Measurements from ENCODE around the gene SLC38A1.

The SLC38A1 gene

DNA sequence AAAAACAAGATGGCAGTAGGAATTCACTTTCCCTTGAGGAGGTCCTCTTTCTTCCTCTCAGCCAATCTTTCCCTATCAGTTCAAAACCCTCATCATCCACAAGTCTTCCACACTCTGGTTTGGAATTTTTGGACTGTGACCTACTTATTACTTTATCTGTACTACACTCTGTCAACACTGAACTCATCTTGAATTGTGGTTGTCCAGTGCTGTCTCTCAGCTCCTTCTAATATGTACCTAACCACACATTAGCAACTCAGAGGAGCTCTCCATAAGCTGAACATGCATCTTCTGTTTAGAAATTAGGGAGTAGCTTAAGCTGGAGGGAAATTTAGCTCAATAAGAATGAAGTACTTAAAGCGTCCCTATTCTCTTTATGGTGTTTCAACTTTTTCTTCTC, 34.8 kb downstream of the SLC38A1 start:
- Histone ChIP-seq H3K27me3 (ENCODE audit: insufficient read depth, insufficient read length) (no peaks in the 10 kb centered on the region), H3K4me3 (ENCODE audit: insufficient read length, low read depth) (no peak overlapping the region), H3K9me3 (ENCODE audit: insufficient read depth, low read length) (no peaks in the 10 kb centered on the region), H3K4me1 (ENCODE audit: insufficient read depth, insufficient read length) (no peaks in the 10 kb centered on the region), H3K9ac (ENCODE audit: insufficient read length, low read depth) (no peak overlapping the region), H3K36me3 (ENCODE audit: insufficient read depth, insufficient read length, low read length) (peaks cover 62% of the 10 kb centered on the region)
- DNase-seq (ENCODE audit: low read depth, low spot score) = no peak
- TF ChIP-seq SUZ12 (IDR thresholded peaks at IDR 0.05; ENCODE audit: extremely low read depth, insufficient read depth, insufficient read length) = no peak
- TF ChIP-seq ZNF274 (IDR thresholded peaks at IDR 0.05; ENCODE audit: low read depth, low read length) = no peak
- TF ChIP-seq YY1 (IDR thresholded peaks at IDR 0.05; ENCODE audit: insufficient read depth, insufficient read length) = no peak

DNA sequence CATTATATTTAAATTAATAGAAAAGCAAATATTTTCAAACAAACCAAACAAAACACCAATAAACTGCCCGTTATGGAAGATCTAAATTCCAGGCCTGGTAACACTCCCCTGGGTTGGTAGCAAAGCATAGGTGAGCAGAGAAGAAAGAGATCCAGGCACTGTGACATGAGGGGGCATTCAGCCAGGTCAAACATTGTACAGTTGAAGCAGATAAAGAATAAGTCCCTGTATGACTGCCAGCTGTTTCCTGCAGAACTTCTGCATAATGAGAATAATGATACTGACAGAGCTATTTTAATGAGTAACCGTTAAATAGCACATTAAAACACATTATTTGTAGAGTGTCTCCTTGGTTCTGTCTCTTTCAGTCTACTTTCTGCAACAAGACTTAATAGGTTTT, 35.4 kb downstream of the SLC38A1 start:
- H3K9me3 ChIP-seq (ENCODE audit: insufficient read depth, low read length) = no peaks in the 10 kb centered on the region
- no peak for DNase-seq (ENCODE audit: low read depth, low spot score)

DNA sequence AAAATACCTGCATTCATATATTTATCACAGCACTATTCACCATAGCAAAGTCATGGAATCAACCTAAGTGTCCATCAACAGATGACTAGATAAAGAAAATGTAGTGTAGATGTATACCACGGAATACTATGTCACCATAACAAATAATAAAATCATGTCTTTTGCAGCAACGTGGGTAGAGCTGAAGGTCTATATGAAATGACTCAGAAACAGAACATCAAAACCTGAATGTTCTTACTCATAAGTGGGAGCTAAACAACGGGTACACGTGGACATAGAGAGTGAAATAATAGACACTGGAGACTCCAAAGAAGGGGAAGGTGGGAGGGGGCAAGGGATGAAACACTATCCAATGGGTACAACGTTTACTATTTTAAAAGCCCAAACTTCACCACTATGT, 37.9 kb downstream of the SLC38A1 start:
- H3K9ac ChIP-seq (ENCODE audit: insufficient read length, low read depth) = no peak overlapping the region
- DNase-seq (ENCODE audit: low read depth, low spot score) = no peak
- peaks cover 56% of the 10 kb centered on the region for H3K36me3 ChIP-seq (ENCODE audit: insufficient read depth, insufficient read length, low read length)
- no peaks in the 10 kb centered on the region for H3K9me3 ChIP-seq (ENCODE audit: insufficient read depth, low read length)
- no peaks in the 10 kb centered on the region for H3K27me3 ChIP-seq (ENCODE audit: insufficient read depth, insufficient read length)
- TF ChIP-seq SUZ12 (IDR thresholded peaks at IDR 0.05; ENCODE audit: extremely low read depth, insufficient read depth, insufficient read length) = no peak
- TF ChIP-seq YY1 (IDR thresholded peaks at IDR 0.05; ENCODE audit: insufficient read depth, insufficient read length) = no peak
- TF ChIP-seq ZNF274 (IDR thresholded peaks at IDR 0.05; ENCODE audit: low read depth, low read length) = no peak
- H3K4me3 ChIP-seq (ENCODE audit: insufficient read length, low read depth) = no peak overlapping the region
- H3K4me1 ChIP-seq (ENCODE audit: insufficient read depth, insufficient read length) = no peaks in the 10 kb centered on the region

More for the DNA sequence above, 35.4 kb downstream of the SLC38A1 start:
- Histone ChIP-seq H3K4me3 (ENCODE audit: insufficient read length, low read depth) (no peak overlapping the region), H3K4me1 (ENCODE audit: insufficient read depth, insufficient read length) (no peaks in the 10 kb centered on the region), H3K9ac (ENCODE audit: insufficient read length, low read depth) (no peak overlapping the region), H3K27me3 (ENCODE audit: insufficient read depth, insufficient read length) (no peaks in the 10 kb centered on the region), H3K36me3 (ENCODE audit: insufficient read depth, insufficient read length, low read length) (peaks cover 61% of the 10 kb centered on the region)
- TF ChIP-seq SUZ12 (IDR thresholded peaks at IDR 0.05; ENCODE audit: extremely low read depth, insufficient read depth, insufficient read length) (no peak), YY1 (IDR thresholded peaks at IDR 0.05; ENCODE audit: insufficient read depth, insufficient read length) (no peak), ZNF274 (IDR thresholded peaks at IDR 0.05; ENCODE audit: low read depth, low read length) (no peak)

DNA sequence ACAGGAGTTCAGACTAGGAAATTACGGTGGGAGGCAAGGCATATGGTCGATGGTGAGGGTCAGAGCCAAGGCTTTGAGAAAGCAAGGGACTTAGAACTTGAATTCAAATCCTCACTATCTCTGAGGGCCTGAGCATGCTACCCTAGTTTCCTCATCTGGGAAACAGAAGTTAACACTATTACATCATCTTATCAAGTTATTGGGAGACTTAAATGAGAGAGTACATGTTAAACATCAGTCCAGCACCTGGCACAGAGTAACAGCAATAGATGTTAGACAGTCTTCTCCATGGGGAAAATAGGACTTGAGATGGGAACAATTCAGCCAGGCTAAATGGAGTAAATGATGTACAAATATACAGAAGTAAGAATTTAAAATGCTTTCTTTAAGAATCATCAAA, 38.5 kb downstream of the SLC38A1 start:
- Histone ChIP-seq H3K9ac (ENCODE audit: insufficient read length, low read depth) (no peak overlapping the region), H3K27me3 (ENCODE audit: insufficient read depth, insufficient read length) (no peaks in the 10 kb centered on the region), H3K4me1 (ENCODE audit: insufficient read depth, insufficient read length) (no peaks in the 10 kb centered on the region), H3K36me3 (ENCODE audit: insufficient read depth, insufficient read length, low read length) (peaks cover 60% of the 10 kb centered on the region), H3K9me3 (ENCODE audit: insufficient read depth, low read length) (no peaks in the 10 kb centered on the region), H3K4me3 (ENCODE audit: insufficient read length, low read depth) (no peak overlapping the region)
- DNase-seq (ENCODE audit: low read depth, low spot score) = no peak
- no peak for TF ChIP-seq SUZ12 (IDR thresholded peaks at IDR 0.05; ENCODE audit: extremely low read depth, insufficient read depth, insufficient read length)
- TF ChIP-seq YY1 (IDR thresholded peaks at IDR 0.05; ENCODE audit: insufficient read depth, insufficient read length) = no peak
- no peak for TF ChIP-seq ZNF274 (IDR thresholded peaks at IDR 0.05; ENCODE audit: low read depth, low read length)

DNA sequence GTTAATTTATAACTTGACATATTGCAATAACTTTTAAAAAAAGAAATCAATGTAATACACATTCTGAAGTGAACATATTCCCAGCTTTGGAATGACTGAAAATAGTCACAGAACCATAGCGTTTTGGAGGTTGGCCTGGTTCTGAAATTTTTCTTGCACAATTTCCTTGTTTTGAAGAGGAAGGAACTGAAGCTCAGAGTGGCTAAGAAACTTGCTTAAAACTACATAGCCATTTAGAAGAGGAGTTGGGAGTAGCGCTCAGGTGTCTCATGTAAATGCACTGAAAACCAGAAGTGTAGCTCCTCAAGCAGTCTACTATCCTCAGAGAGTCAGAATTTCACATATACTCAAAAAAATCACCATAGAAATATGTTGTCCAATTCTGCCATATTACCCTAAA, 41.2 kb downstream of the SLC38A1 start:
- Histone ChIP-seq H3K36me3 (ENCODE audit: insufficient read depth, insufficient read length, low read length) (peaks cover 74% of the 10 kb centered on the region), H3K27me3 (ENCODE audit: insufficient read depth, insufficient read length) (no peaks in the 10 kb centered on the region), H3K9ac (ENCODE audit: insufficient read length, low read depth) (no peak overlapping the region), H3K4me3 (ENCODE audit: insufficient read length, low read depth) (no peak overlapping the region), H3K9me3 (ENCODE audit: insufficient read depth, low read length) (no peaks in the 10 kb centered on the region), H3K4me1 (ENCODE audit: insufficient read depth, insufficient read length) (no peaks in the 10 kb centered on the region)
- TF ChIP-seq ZNF274 (IDR thresholded peaks at IDR 0.05; ENCODE audit: low read depth, low read length) (no peak), YY1 (IDR thresholded peaks at IDR 0.05; ENCODE audit: insufficient read depth, insufficient read length) (no peak), SUZ12 (IDR thresholded peaks at IDR 0.05; ENCODE audit: extremely low read depth, insufficient read depth, insufficient read length) (no peak)
- DNase-seq (ENCODE audit: low read depth, low spot score) = no peak

DNA sequence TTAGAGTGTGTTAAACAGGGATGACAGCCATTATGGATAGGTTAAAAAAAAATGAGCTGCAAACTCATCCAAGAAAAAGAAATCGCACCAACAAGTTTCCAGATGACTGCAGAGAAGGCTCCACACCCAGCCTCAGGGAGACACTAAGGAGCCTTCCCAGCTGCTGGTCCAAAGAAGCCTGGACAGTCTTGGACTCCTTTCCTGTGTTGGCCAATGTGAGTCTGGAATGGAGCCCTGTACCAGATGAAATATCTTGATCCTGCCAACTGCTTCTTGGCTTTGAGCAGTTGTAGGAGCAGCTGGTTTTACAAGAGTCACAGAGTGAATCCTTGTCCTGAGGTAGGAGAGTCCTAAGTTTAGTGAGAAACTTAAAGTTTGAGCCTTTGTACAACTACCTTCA, 44.5 kb downstream of the SLC38A1 start:
- peaks cover 2% of the 10 kb centered on the region for H3K4me1 ChIP-seq (ENCODE audit: insufficient read depth, insufficient read length)
- DNase-seq (ENCODE audit: low read depth, low spot score) = no peak
- no peaks in the 10 kb centered on the region for H3K27me3 ChIP-seq (ENCODE audit: insufficient read depth, insufficient read length)
- no peaks in the 10 kb centered on the region for H3K9me3 ChIP-seq (ENCODE audit: insufficient read depth, low read length)
- no peak overlapping the region for H3K4me3 ChIP-seq (ENCODE audit: insufficient read length, low read depth)
- peaks cover 68% of the 10 kb centered on the region for H3K36me3 ChIP-seq (ENCODE audit: insufficient read depth, insufficient read length, low read length)
- TF ChIP-seq SUZ12 (IDR thresholded peaks at IDR 0.05; ENCODE audit: extremely low read depth, insufficient read depth, insufficient read length) = no peak
- no peak overlapping the region for H3K9ac ChIP-seq (ENCODE audit: insufficient read length, low read depth)

DNA sequence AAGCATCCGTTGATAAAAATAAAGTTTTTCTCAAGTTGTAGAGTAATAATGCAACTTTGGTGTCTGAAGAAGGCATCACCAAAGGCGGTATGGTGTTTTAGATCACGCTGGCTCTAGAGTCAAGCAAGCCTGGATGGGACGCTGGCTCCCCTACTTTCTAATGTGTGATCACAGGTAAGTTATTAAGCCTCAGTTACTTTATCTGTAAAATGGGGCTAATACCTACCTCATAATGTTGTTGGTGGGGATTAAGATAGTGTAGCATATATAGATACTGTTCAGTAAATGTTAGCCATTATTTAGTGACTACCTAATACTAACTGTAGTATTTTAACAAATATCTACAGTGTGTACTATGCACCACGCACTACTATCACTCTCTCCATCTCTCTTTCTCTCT, 45.8 kb downstream of the SLC38A1 start:
- TF ChIP-seq YY1 (IDR thresholded peaks at IDR 0.05; ENCODE audit: insufficient read depth, insufficient read length) (no peak), ZNF274 (IDR thresholded peaks at IDR 0.05; ENCODE audit: low read depth, low read length) (no peak), SUZ12 (IDR thresholded peaks at IDR 0.05; ENCODE audit: extremely low read depth, insufficient read depth, insufficient read length) (no peak)
- DNase-seq (ENCODE audit: low read depth, low spot score) = no peak
- no peak overlapping the region for H3K4me3 ChIP-seq (ENCODE audit: insufficient read length, low read depth)
- H3K27me3 ChIP-seq (ENCODE audit: insufficient read depth, insufficient read length) = no peaks in the 10 kb centered on the region
- no peak overlapping the region for H3K9ac ChIP-seq (ENCODE audit: insufficient read length, low read depth)
- H3K36me3 ChIP-seq (ENCODE audit: insufficient read depth, insufficient read length, low read length) = peaks cover 60% of the 10 kb centered on the region
- peaks cover 2% of the 10 kb centered on the region for H3K4me1 ChIP-seq (ENCODE audit: insufficient read depth, insufficient read length)
- H3K9me3 ChIP-seq (ENCODE audit: insufficient read depth, low read length) = no peaks in the 10 kb centered on the region

DNA sequence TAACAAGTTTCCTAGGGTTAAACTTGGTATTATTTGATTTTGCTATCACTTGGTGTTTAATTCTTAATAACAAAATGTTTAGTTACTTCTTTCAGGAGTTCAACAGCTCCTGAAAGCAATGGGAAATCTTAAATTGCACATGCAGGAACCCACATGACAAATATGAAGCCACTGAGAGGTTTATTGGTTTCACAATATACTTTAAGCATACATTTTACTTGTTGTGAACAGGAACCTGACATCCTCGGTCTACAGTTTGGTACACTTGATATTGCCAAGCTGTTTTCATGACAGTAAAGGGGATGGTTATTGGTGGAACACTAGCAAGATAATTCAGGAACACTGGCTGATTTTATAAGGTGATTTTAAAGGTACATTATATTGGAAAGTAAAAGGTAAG, 46.2 kb downstream of the SLC38A1 start:
- H3K4me1 ChIP-seq (ENCODE audit: insufficient read depth, insufficient read length) = peaks cover 2% of the 10 kb centered on the region
- no peaks in the 10 kb centered on the region for H3K9me3 ChIP-seq (ENCODE audit: insufficient read depth, low read length)
- TF ChIP-seq YY1 (IDR thresholded peaks at IDR 0.05; ENCODE audit: insufficient read depth, insufficient read length) (no peak), ZNF274 (IDR thresholded peaks at IDR 0.05; ENCODE audit: low read depth, low read length) (no peak), SUZ12 (IDR thresholded peaks at IDR 0.05; ENCODE audit: extremely low read depth, insufficient read depth, insufficient read length) (no peak)
- H3K4me3 ChIP-seq (ENCODE audit: insufficient read length, low read depth) = no peak overlapping the region
- DNase-seq (ENCODE audit: low read depth, low spot score) = no peak
- H3K9ac ChIP-seq (ENCODE audit: insufficient read length, low read depth) = no peak overlapping the region
- H3K36me3 ChIP-seq (ENCODE audit: insufficient read depth, insufficient read length, low read length) = peaks cover 60% of the 10 kb centered on the region
- H3K27me3 ChIP-seq (ENCODE audit: insufficient read depth, insufficient read length) = no peaks in the 10 kb centered on the region
